Measurements from ENCODE around the gene TCIRG1.
"Not testable (repeated sequence)": the region's sequence is repeated elsewhere in the genome, so short reads cannot be mapped to it uniquely, and the experiment has no call there.

Gene TCIRG1

GRCh38 chr11:68076371-68077042 lies 37.7 kb downstream of the TCIRG1 start:
- no peak overlapping the region for H3K4me3 ChIP-seq (ENCODE audit: low read length)
- TF ChIP-seq ZNF274 (IDR thresholded peaks at IDR 0.05; ENCODE audit: low read depth, low read length) = no peak

- TF ChIP-seq ZNF274 (IDR thresholded peaks at IDR 0.05; ENCODE audit: low read depth, low read length) = no peak
- H3K4me3 ChIP-seq (ENCODE audit: low read length) = no peak overlapping the region
These were observed 39.1 kb downstream of the TCIRG1 start for GRCh38 chr11:68077617-68078582.

GRCh38 chr11:68080860-68081259 lies 42.0 kb downstream of the TCIRG1 start:
- H3K4me3 ChIP-seq (ENCODE audit: low read length) = no peak overlapping the region
- TF ChIP-seq ZNF274 (IDR thresholded peaks at IDR 0.05; ENCODE audit: low read depth, low read length) = no peak

GRCh38 chr11:68081691-68082090 lies 42.9 kb downstream of the TCIRG1 start:
- TF ChIP-seq ZNF274 (IDR thresholded peaks at IDR 0.05; ENCODE audit: low read depth, low read length) = no peak
- H3K4me3 ChIP-seq (ENCODE audit: low read length) = no peak overlapping the region

- TF ChIP-seq ZNF274 (IDR thresholded peaks at IDR 0.05; ENCODE audit: low read depth, low read length) = no peak
These were observed 43.7 kb downstream of the TCIRG1 start for GRCh38 chr11:68082481-68082880.

GRCh38 chr11:68083517-68083916 lies 44.7 kb downstream of the TCIRG1 start:
- TF ChIP-seq ZNF274 (IDR thresholded peaks at IDR 0.05; ENCODE audit: low read depth, low read length) = no peak
- no peak overlapping the region for H3K4me3 ChIP-seq (ENCODE audit: low read length)

More at GRCh38 chr11:68082481-68082880, 43.7 kb downstream of the TCIRG1 start:
- H3K4me3 ChIP-seq (ENCODE audit: low read length) = no peak overlapping the region

GRCh38 chr11:68089679-68090078 lies 50.9 kb downstream of the TCIRG1 start:
- TF ChIP-seq ZNF274 (IDR thresholded peaks at IDR 0.05; ENCODE audit: low read depth, low read length) = no peak

GRCh38 chr11:68090287-68090686 lies 51.5 kb downstream of the TCIRG1 start:
- TF ChIP-seq ZNF274 (IDR thresholded peaks at IDR 0.05; ENCODE audit: low read depth, low read length) = no peak
- H3K4me3 ChIP-seq (ENCODE audit: low read length) = no peak overlapping the region

More at GRCh38 chr11:68089679-68090078, 50.9 kb downstream of the TCIRG1 start:
- no peak overlapping the region for H3K4me3 ChIP-seq (ENCODE audit: low read length)

- no peak for TF ChIP-seq ZNF274 (IDR thresholded peaks at IDR 0.05; ENCODE audit: low read depth, low read length)
- no peak overlapping the region for H3K4me3 ChIP-seq (ENCODE audit: low read length)
These were observed 51.9 kb downstream of the TCIRG1 start for GRCh38 chr11:68090706-68091105.

GRCh38 chr11:68092411-68092810 lies 53.6 kb downstream of the TCIRG1 start:
- H3K4me3 ChIP-seq (ENCODE audit: low read length) = no peak overlapping the region
- no peak for TF ChIP-seq ZNF274 (IDR thresholded peaks at IDR 0.05; ENCODE audit: low read depth, low read length)

- H3K4me3 ChIP-seq (ENCODE audit: low read length) = not testable (repeated sequence)
These were observed 54.1 kb downstream of the TCIRG1 start for GRCh38 chr11:68092946-68093345.

- TF ChIP-seq ZNF274 (IDR thresholded peaks at IDR 0.05; ENCODE audit: low read depth, low read length) = no peak
- H3K4me3 ChIP-seq (ENCODE audit: low read length) = no peak overlapping the region
These were observed 54.7 kb downstream of the TCIRG1 start for GRCh38 chr11:68093565-68093964.

- no peak for TF ChIP-seq ZNF274 (IDR thresholded peaks at IDR 0.05; ENCODE audit: low read depth, low read length)
These were observed 58.1 kb downstream of the TCIRG1 start for GRCh38 chr11:68096962-68097361.

GRCh38 chr11:68099057-68099456 lies 60.2 kb downstream of the TCIRG1 start:
- H3K4me3 ChIP-seq (ENCODE audit: low read length) = peak overlapping the region; percentile 59; the same call in 1 of the 2 replicates
- TF ChIP-seq ZNF274 (IDR thresholded peaks at IDR 0.05; ENCODE audit: low read depth, low read length) = no peak

More at GRCh38 chr11:68096962-68097361, 58.1 kb downstream of the TCIRG1 start:
- no peak overlapping the region for H3K4me3 ChIP-seq (ENCODE audit: low read length)
